Panc1 (cell line): ENCODE results near the gene IL37.

ENCODE experiments used
- POLR2AphosphoS5 ChIP-seq: IDR thresholded peaks from 2 replicates; pipeline ENCODE4 v1.6.1; 2012; ENCODE audit warnings: mild to moderate bottlenecking, low read depth, low read length, moderate library complexity
- SIN3A ChIP-seq: IDR thresholded peaks from 2 replicates; pipeline ENCODE4 v1.6.1; 2012; ENCODE audit warnings: low read depth, mild to moderate bottlenecking, low read length, moderate library complexity, borderline replicate concordance; ENCODE audit not compliant: insufficient read depth
- TF ChIP-seq, protein P1 (sequence below): fragments of 450-650 bp; IDR thresholded peaks from 2 replicates; pipeline ENCODE4 v1.5.1; 2017; ENCODE audit warnings: mild to moderate bottlenecking

DNA sequence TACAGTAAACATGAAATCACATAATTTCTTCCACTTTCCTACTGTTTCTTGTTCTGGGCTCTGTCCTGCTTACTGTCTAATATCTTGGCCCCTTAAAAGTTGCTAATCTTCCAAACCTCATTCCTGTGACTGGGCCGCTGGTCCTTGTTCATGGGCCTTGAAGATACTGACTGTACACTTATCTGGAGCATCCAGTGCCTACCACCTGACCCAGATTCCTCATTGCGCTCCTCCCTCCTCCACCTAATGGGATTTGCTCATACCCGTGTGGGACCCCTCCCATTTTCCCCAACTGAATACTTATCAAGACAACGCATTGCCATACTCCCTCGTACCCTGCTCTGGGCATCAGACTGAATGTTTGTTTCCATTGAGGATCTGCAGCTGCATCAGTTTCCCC is 6.1 kb upstream of the IL37 start:
- TF ChIP-seq, protein P1, sequence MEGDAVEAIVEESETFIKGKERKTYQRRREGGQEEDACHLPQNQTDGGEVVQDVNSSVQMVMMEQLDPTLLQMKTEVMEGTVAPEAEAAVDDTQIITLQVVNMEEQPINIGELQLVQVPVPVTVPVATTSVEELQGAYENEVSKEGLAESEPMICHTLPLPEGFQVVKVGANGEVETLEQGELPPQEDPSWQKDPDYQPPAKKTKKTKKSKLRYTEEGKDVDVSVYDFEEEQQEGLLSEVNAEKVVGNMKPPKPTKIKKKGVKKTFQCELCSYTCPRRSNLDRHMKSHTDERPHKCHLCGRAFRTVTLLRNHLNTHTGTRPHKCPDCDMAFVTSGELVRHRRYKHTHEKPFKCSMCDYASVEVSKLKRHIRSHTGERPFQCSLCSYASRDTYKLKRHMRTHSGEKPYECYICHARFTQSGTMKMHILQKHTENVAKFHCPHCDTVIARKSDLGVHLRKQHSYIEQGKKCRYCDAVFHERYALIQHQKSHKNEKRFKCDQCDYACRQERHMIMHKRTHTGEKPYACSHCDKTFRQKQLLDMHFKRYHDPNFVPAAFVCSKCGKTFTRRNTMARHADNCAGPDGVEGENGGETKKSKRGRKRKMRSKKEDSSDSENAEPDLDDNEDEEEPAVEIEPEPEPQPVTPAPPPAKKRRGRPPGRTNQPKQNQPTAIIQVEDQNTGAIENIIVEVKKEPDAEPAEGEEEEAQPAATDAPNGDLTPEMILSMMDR = no peak
- TF ChIP-seq POLR2AphosphoS5 = no peak
- TF ChIP-seq SIN3A = no peak
